ENCODE data around the gene BRD3OS. TPM values are rescaled to one million over a fixed set of nuclear protein-coding genes. Genes with fewer than 3 reads are reported as not detected.

BRD3OS gene
- total RNA-seq, 1 experiment from 2014 or later, result 13.3 TPM

DNA sequence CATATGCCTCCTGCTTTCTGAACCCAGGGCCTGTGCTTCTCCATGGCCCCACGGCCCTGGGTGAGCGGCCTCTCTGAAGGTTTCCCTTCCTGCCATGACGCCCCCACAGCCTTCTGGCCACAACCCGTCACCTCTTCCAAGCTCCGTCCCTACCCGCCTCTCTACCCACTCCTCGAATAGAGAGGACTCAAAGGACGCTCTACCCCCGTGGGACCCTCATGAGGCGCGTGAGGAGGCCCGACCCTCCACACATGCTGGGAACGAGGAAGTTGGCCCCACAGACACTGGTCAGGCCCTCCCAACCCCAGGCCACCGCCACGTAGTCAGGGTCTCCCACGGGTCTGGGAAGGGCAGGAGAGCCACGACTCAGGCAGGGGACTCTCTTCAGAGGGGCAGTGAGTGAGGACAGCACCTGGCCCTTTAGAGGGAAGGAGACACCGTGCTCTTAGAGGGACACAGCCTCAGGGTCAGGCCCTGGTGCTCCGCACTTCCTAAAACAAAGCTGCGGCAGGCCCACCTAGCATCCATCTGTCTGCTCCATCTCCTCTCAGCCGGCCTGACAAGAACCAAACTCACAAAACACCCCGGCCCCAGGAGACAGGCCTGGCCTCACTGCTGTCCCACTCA, 37.3 kb downstream of the BRD3OS start:
- Mint-ChIP-seq H3K27me3 (ENCODE audit: insufficient read depth, unreplicated experiment) (no peaks in the 10 kb centered on the region), H3K4me3 (ENCODE audit: unreplicated experiment) (no peak overlapping the region), H3K27ac (ENCODE audit: low read depth, unreplicated experiment) (no peak overlapping the region), H3K9me3 (ENCODE audit: unreplicated experiment) (no peaks in the 10 kb centered on the region), H3K36me3 (ENCODE audit: insufficient read depth, unreplicated experiment) (peaks cover 11% of the 10 kb centered on the region), H3K4me1 (ENCODE audit: insufficient read depth, unreplicated experiment) (peaks cover 10% of the 10 kb centered on the region)
- CTCF ChIA-PET, result interaction anchor here (0.6 kb wide), 1 partner anchor 381 kb away, joined by 3 read pairs; no protein-coding TSS in a partner anchor
- TF ChIP-seq CTCF (IDR thresholded peaks at IDR 0.05; ENCODE audit: unreplicated experiment), result no peak
- intact Hi-C loops (cut with micrococcal nuclease), result no loop called here
- no TSS peak for BruUV-seq (replicated peaks)
- POLR2A ChIA-PET, result no interaction called here
- DNase-seq (ENCODE audit: unreplicated experiment), result no peak

DNA sequence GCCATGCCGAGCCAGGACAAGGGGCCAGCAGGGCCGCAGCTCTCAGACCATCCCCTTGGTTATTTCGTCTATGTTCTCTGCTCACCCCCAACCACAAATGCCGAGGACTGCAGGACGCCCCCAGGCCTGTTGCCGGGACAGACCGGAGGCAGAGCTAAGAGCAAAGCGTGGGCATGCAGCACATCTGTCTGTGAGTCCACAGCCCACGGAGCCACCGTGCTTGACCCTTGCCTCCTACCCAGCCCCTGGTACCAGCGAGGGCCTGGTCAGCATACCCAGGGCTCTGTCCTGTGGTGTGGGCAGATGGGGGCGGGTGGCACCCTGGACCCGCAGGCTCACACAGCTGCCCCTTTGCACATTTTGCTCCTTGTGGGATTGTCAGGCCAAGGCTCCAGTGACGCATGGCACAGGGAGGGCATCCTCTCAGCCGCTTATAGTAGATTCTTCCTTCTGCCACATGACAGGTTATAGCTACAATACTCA, 37.8 kb downstream of the BRD3OS start:
- Mint-ChIP-seq H3K36me3 (ENCODE audit: insufficient read depth, unreplicated experiment) (peaks cover 11% of the 10 kb centered on the region), H3K4me3 (ENCODE audit: unreplicated experiment) (no peak overlapping the region), H3K27me3 (ENCODE audit: insufficient read depth, unreplicated experiment) (no peaks in the 10 kb centered on the region), H3K27ac (ENCODE audit: low read depth, unreplicated experiment) (no peak overlapping the region), H3K9me3 (ENCODE audit: unreplicated experiment) (no peaks in the 10 kb centered on the region), H3K4me1 (ENCODE audit: insufficient read depth, unreplicated experiment) (peaks cover 10% of the 10 kb centered on the region)
- POLR2A ChIA-PET, result no interaction called here
- CTCF ChIA-PET, result interaction anchor here (0.7 kb wide), 1 partner anchor 49 kb away, joined by 3 read pairs; no protein-coding TSS in a partner anchor
- intact Hi-C loops (cut with micrococcal nuclease), result no loop called here
- no peak for TF ChIP-seq CTCF (IDR thresholded peaks at IDR 0.05; ENCODE audit: unreplicated experiment)
- no TSS peak for BruUV-seq (replicated peaks)
- DNase-seq (ENCODE audit: unreplicated experiment), result no peak

GRCh38 chr9:134063571-134064450, 38.5 kb downstream of the BRD3OS start:
- peaks cover 11% of the 10 kb centered on the region for H3K36me3 Mint-ChIP-seq (ENCODE audit: insufficient read depth, unreplicated experiment)
- H3K27me3 Mint-ChIP-seq (ENCODE audit: insufficient read depth, unreplicated experiment), result no peaks in the 10 kb centered on the region
- ChIA-PET POLR2A (interaction anchor here (0.7 to 3.7 kb wide), 2 partner anchors 7 to 713 kb away, joined by 3 to 46 read pairs; no protein-coding TSS in a partner anchor), CTCF (interaction anchor here (0.7 kb wide), 3 partner anchors 49 to 277 kb away, joined by 3 to 4 read pairs (median 3); no protein-coding TSS in a partner anchor)
- DNase-seq (ENCODE audit: unreplicated experiment), result no peak
- BruUV-seq (replicated peaks), result no TSS peak
- H3K27ac Mint-ChIP-seq (ENCODE audit: low read depth, unreplicated experiment), result no peak overlapping the region
- no peak overlapping the region for H3K4me3 Mint-ChIP-seq (ENCODE audit: unreplicated experiment)
- TF ChIP-seq CTCF (IDR thresholded peaks at IDR 0.05; ENCODE audit: unreplicated experiment), result no peak
- no peaks in the 10 kb centered on the region for H3K9me3 Mint-ChIP-seq (ENCODE audit: unreplicated experiment)
- intact Hi-C loops (cut with micrococcal nuclease), result no loop called here
- peaks cover 4% of the 10 kb centered on the region for H3K4me1 Mint-ChIP-seq (ENCODE audit: insufficient read depth, unreplicated experiment)

GRCh38 chr9:134064711-134065110, 39.4 kb downstream of the BRD3OS start:
- H3K4me1 Mint-ChIP-seq (ENCODE audit: insufficient read depth, unreplicated experiment), result no peaks in the 10 kb centered on the region
- no peak overlapping the region for H3K27ac Mint-ChIP-seq (ENCODE audit: low read depth, unreplicated experiment)
- no peak for TF ChIP-seq CTCF (IDR thresholded peaks at IDR 0.05; ENCODE audit: unreplicated experiment)
- intact Hi-C loops (cut with micrococcal nuclease), result no loop called here
- no peak for DNase-seq (ENCODE audit: unreplicated experiment)
- no peaks in the 10 kb centered on the region for H3K9me3 Mint-ChIP-seq (ENCODE audit: unreplicated experiment)
- H3K36me3 Mint-ChIP-seq (ENCODE audit: insufficient read depth, unreplicated experiment), result peaks cover 11% of the 10 kb centered on the region
- POLR2A ChIA-PET, result interaction anchor here (0.7 to 3.7 kb wide), 4 partner anchors 8 to 714 kb away, joined by 3 to 46 read pairs (median 13); partner anchors contain the start of gene WDR5
- H3K27me3 Mint-ChIP-seq (ENCODE audit: insufficient read depth, unreplicated experiment), result peaks cover 4% of the 10 kb centered on the region
- peak overlapping the region; percentile 81 for H3K4me3 Mint-ChIP-seq (ENCODE audit: unreplicated experiment)
- no TSS peak for BruUV-seq (replicated peaks)
- CTCF ChIA-PET, result interaction anchor here (0.7 to 1.3 kb wide), 3 partner anchors 8 to 278 kb away, joined by 3 to 6 read pairs (median 4); no protein-coding TSS in a partner anchor

All from MCF 10A (cell line).